PFSK-1 (cell line): Measurements from ENCODE around the gene TPP1.

Experiments
- FOXP2 ChIP-seq: optimal IDR thresholded peaks from 2 replicates; pipeline ENCODE3; 2011; ENCODE audit warnings: borderline replicate concordance, control low read depth, inconsistent platforms; ENCODE audit not compliant: insufficient read depth; ENCODE audit errors: extremely low read length, extremely low read depth
- POLR2AphosphoS5 ChIP-seq: IDR thresholded peaks from 2 replicates; pipeline ENCODE4 v1.6.1; 2012; ENCODE audit warnings: low read depth, mild to moderate bottlenecking, control low read depth, low read length, moderate library complexity
- REST ChIP-seq, 2 experiments: IDR thresholded peaks; 2 replicates each; pipeline versions ENCODE4 v1.6.1 to v1.8.0; 2011 to 2012; ENCODE audit warnings: low read depth in 2 of 2, low read length in 2 of 2, control low read depth in 1 of 2, inconsistent platforms in 1 of 2, mild to moderate bottlenecking in 1 of 2, moderate library complexity in 1 of 2; ENCODE audit not compliant: insufficient read depth in 1 of 2
- SIN3A ChIP-seq: IDR thresholded peaks from 2 replicates; pipeline ENCODE4 v1.6.1; 2012; ENCODE audit warnings: mild to moderate bottlenecking, low read length, moderate library complexity, borderline replicate concordance; ENCODE audit not compliant: insufficient read depth
- TAF1 ChIP-seq: IDR thresholded peaks from 2 replicates; pipeline ENCODE4 v1.6.1; 2012; ENCODE audit warnings: low read length, control low read depth, borderline replicate concordance; ENCODE audit not compliant: insufficient read depth

- no peak for TF ChIP-seq POLR2AphosphoS5
- TF ChIP-seq TAF1: no peak
- no peak for TF ChIP-seq SIN3A
- TF ChIP-seq REST (IDR thresholded peaks at IDR 0.05; ENCODE audit: insufficient read depth in 1 of 2, low read depth in 2 of 2, low read length in 2 of 2): no peak
- no peak for TF ChIP-seq FOXP2
These were observed 3.2 kb downstream of the TPP1 start for GRCh38 chr11:6615882-6616585.
